ENCODE results near the gene MAFB. TPM values are rescaled to one million over a fixed set of nuclear protein-coding genes. Genes with fewer than 3 reads are reported as not detected.

MAFB gene
- total RNA-seq, 1 experiment from 2014 or later = 0.88 TPM

GRCh38 chr20:40679184-40679583 lies 9.9 kb downstream of the MAFB start:
- no peak for TF ChIP-seq CTCF (IDR thresholded peaks at IDR 0.05; ENCODE audit: insufficient read depth in 1 of 2, low read depth in 1 of 2, low read length in 1 of 2, severe bottlenecking in 1 of 2, unreplicated experiment in 1 of 2)
- H3K27me3 ChIP-seq (replicated peaks; ENCODE audit: control insufficient read depth, insufficient read depth, low read length) = peaks cover 3% of the 10 kb centered on the region
- Mint-ChIP-seq H3K27ac (ENCODE audit: unreplicated experiment) (no peak overlapping the region), H3K9me3 (ENCODE audit: unreplicated experiment) (no peaks in the 10 kb centered on the region), H3K36me3 (ENCODE audit: insufficient read depth, unreplicated experiment) (no peaks in the 10 kb centered on the region), H3K4me1 (ENCODE audit: low read depth, unreplicated experiment) (peaks cover 6% of the 10 kb centered on the region), H3K27me3 (ENCODE audit: insufficient read depth, unreplicated experiment) (peaks cover 20% of the 10 kb centered on the region), H3K4me3 (ENCODE audit: unreplicated experiment) (no peak overlapping the region)
- H3K4me3 ChIP-seq (ENCODE audit: low read depth, low read length) = no peak overlapping the region
- H3K9me3 ChIP-seq = no peaks in the 10 kb centered on the region
- POLR2A ChIA-PET = no interaction called here
- peaks cover 8% of the 10 kb centered on the region; the same call in 1 of the 2 replicates for H3K4me1 ChIP-seq
- DNase-seq = no peak
- H3K36me3 ChIP-seq (ENCODE audit: control insufficient read depth, insufficient read depth, low read length) = no peaks in the 10 kb centered on the region
- CTCF ChIA-PET = interaction anchor here (1.7 kb wide), 1 partner anchor 10 kb away, joined by 3 read pairs; the partner anchor contains the start of gene MAFB
- BruUV-seq (replicated peaks) = no TSS peak
- intact Hi-C loops (cut with micrococcal nuclease; ENCODE audit: unreplicated experiment) = no loop called here

- Mint-ChIP-seq H3K36me3 (ENCODE audit: insufficient read depth, unreplicated experiment) (no peaks in the 10 kb centered on the region), H3K4me1 (ENCODE audit: low read depth, unreplicated experiment) (peaks cover 12% of the 10 kb centered on the region), H3K27ac (ENCODE audit: unreplicated experiment) (no peak overlapping the region), H3K4me3 (ENCODE audit: unreplicated experiment) (no peak overlapping the region), H3K27me3 (ENCODE audit: insufficient read depth, unreplicated experiment) (peaks cover 20% of the 10 kb centered on the region), H3K9me3 (ENCODE audit: unreplicated experiment) (no peaks in the 10 kb centered on the region)
- no peak for DNase-seq
- Histone ChIP-seq H3K36me3 (ENCODE audit: control insufficient read depth, insufficient read depth, low read length) (no peaks in the 10 kb centered on the region), H3K4me3 (ENCODE audit: low read depth, low read length) (no peak overlapping the region), H3K9me3 (no peaks in the 10 kb centered on the region), H3K27me3 (replicated peaks; ENCODE audit: control insufficient read depth, insufficient read depth, low read length) (peaks cover 2% of the 10 kb centered on the region), H3K4me1 (peaks cover 8% of the 10 kb centered on the region; the same call in 1 of the 2 replicates)
- POLR2A ChIA-PET = interaction anchor here (1.2 kb wide), 1 partner anchor 11 kb away, joined by 5 read pairs; the partner anchor contains the start of gene MAFB
- intact Hi-C loops (cut with micrococcal nuclease; ENCODE audit: unreplicated experiment) = no loop called here
- BruUV-seq (replicated peaks) = no TSS peak
- TF ChIP-seq CTCF (IDR thresholded peaks at IDR 0.05; ENCODE audit: insufficient read depth in 1 of 2, low read depth in 1 of 2, low read length in 1 of 2, severe bottlenecking in 1 of 2, unreplicated experiment in 1 of 2) = no peak
- CTCF ChIA-PET = interaction anchor here (1.7 kb wide), 1 partner anchor 11 kb away, joined by 3 read pairs; the partner anchor contains the start of gene MAFB
Measured at GRCh38 chr20:40678286-40678875, 10.7 kb downstream of the MAFB start.

- Histone ChIP-seq H3K27me3 (replicated peaks; ENCODE audit: control insufficient read depth, insufficient read depth, low read length) (peaks cover 2% of the 10 kb centered on the region), H3K9me3 (no peaks in the 10 kb centered on the region), H3K4me1 (peaks cover 6% of the 10 kb centered on the region; the same call in 1 of the 2 replicates), H3K36me3 (ENCODE audit: control insufficient read depth, insufficient read depth, low read length) (no peaks in the 10 kb centered on the region), H3K4me3 (ENCODE audit: low read depth, low read length) (no peak overlapping the region)
- Mint-ChIP-seq H3K4me1 (ENCODE audit: low read depth, unreplicated experiment) (peaks cover 13% of the 10 kb centered on the region), H3K9me3 (ENCODE audit: unreplicated experiment) (no peaks in the 10 kb centered on the region), H3K4me3 (ENCODE audit: unreplicated experiment) (no peak overlapping the region), H3K27me3 (ENCODE audit: insufficient read depth, unreplicated experiment) (peaks cover 17% of the 10 kb centered on the region), H3K36me3 (ENCODE audit: insufficient read depth, unreplicated experiment) (no peaks in the 10 kb centered on the region), H3K27ac (ENCODE audit: unreplicated experiment) (no peak overlapping the region)
- no peak for TF ChIP-seq CTCF (IDR thresholded peaks at IDR 0.05; ENCODE audit: insufficient read depth in 1 of 2, low read depth in 1 of 2, low read length in 1 of 2, severe bottlenecking in 1 of 2, unreplicated experiment in 1 of 2)
- DNase-seq = no peak
- no TSS peak for BruUV-seq (replicated peaks)
- intact Hi-C loops (cut with micrococcal nuclease; ENCODE audit: unreplicated experiment) = no loop called here
- CTCF ChIA-PET = interaction anchor here (0.8 kb wide), 1 partner anchor 30 kb away, joined by 5 read pairs; no protein-coding TSS in a partner anchor
- POLR2A ChIA-PET = interaction anchor here (0.9 kb wide), 1 partner anchor 12 kb away, joined by 4 read pairs; the partner anchor contains the start of gene MAFB
Measured at GRCh38 chr20:40677343-40677924, 11.6 kb downstream of the MAFB start.

All from Caco-2 (cell line).